WTC11 (cell line): ENCODE data around the gene MRPL34. TPM values are rescaled to one million over a fixed set of nuclear protein-coding genes. Genes with fewer than 3 reads are reported as not detected.

Source experiments
- ATAC-seq: fragments of 200-7000 bp; cut with Tn5 transposase; 2 replicates; pipeline ENCODE4 v1.10.0; 2021; ENCODE audit warnings: mild to moderate bottlenecking, moderate library complexity
- CTCF ChIA-PET: fragments of 300-600 bp; sonication (Branson Sonifier 250); formaldehyde crosslinking; loops from one replicate; lab custom pipeline; 2021; ENCODE audit warnings: antibody characterized with exemption; lab: Charles Lee
- POLR2A ChIA-PET: fragments of 350-600 bp; sonication (Branson Sonifier 250); formaldehyde crosslinking; loops from one replicate; lab custom pipeline; 2021; ENCODE audit warnings: antibody characterized with exemption; lab: Charles Lee
- DNase-seq: peaks from one replicate; pipeline ENCODE4 v3.0.0; 2021; ENCODE audit warnings: low spot score
- H3K27ac Mint-ChIP-seq: 2 replicates; pipeline ENCODE4 v1.8.0; 2021; ENCODE audit warnings: mixed read lengths
- H3K27me3 Mint-ChIP-seq: 2 replicates; pipeline ENCODE4 v1.8.0; 2021; ENCODE audit warnings: low read depth, mild to moderate bottlenecking, moderate library complexity, mixed read lengths
- H3K36me3 Mint-ChIP-seq: 2 replicates; pipeline ENCODE4 v1.8.0; 2021; ENCODE audit warnings: mixed read lengths
- H3K4me1 Mint-ChIP-seq: 2 replicates; pipeline ENCODE4 v1.8.0; 2022; ENCODE audit warnings: mixed read lengths
- H3K4me3 Mint-ChIP-seq: 2 replicates; pipeline ENCODE4 v1.8.0; 2021; ENCODE audit warnings: mild to moderate bottlenecking, moderate library complexity, mixed read lengths
- H3K9me3 Mint-ChIP-seq: 2 replicates; pipeline ENCODE4 v1.8.0; 2021; ENCODE audit warnings: mixed read lengths
- CREB1 ChIP-seq: sonication (generic); formaldehyde crosslinking; IDR thresholded peaks from 2 replicates; pipeline ENCODE4 v1.8.0; 2023; ENCODE audit warnings: mild to moderate bottlenecking, missing genetic modification reagents
- EMX1 ChIP-seq: fragments of 250-450 bp; sonication (Bioruptor Pico); IDR thresholded peaks from 2 replicates; pipeline ENCODE4 v1.8.0; 2021; ENCODE audit warnings: mild to moderate bottlenecking
- FOXK1 ChIP-seq: sonication (generic); formaldehyde crosslinking; IDR thresholded peaks from 2 replicates; pipeline ENCODE4 v1.8.0; 2022; ENCODE audit warnings: mild to moderate bottlenecking, moderate library complexity, missing genetic modification reagents
- FOXP1 ChIP-seq: sonication (generic); formaldehyde crosslinking; IDR thresholded peaks from 2 replicates; pipeline ENCODE4 v1.8.0; 2022; ENCODE audit warnings: missing genetic modification reagents, mild to moderate bottlenecking, moderate library complexity, borderline replicate concordance
- GTF2I ChIP-seq: fragments of 250-450 bp; sonication (Bioruptor Pico); conservative IDR thresholded peaks from 2 replicates; pipeline ENCODE4 v1.4.0; 2021; ENCODE audit warnings: mild to moderate bottlenecking
- JUN ChIP-seq: sonication (generic); formaldehyde crosslinking; IDR thresholded peaks from 2 replicates; pipeline ENCODE4 v1.8.0; 2023; ENCODE audit warnings: mild to moderate bottlenecking, missing genetic modification reagents
- NFE2L1 ChIP-seq: sonication (generic); formaldehyde crosslinking; IDR thresholded peaks from 2 replicates; pipeline ENCODE4 v1.8.1; 2023; ENCODE audit warnings: missing genetic modification reagents
- PRRX2 ChIP-seq: fragments of 250-450 bp; sonication (Bioruptor Pico); IDR thresholded peaks from 2 replicates; pipeline ENCODE4 v1.8.0; 2021; ENCODE audit warnings: mild to moderate bottlenecking
- ZNF423 ChIP-seq: fragments of 250-450 bp; sonication (Bioruptor Pico); IDR thresholded peaks from 2 replicates; pipeline ENCODE4 v2.1.2; 2022; ENCODE audit warnings: mild to moderate bottlenecking, moderate library complexity
- total RNA-seq: library from RNA; stranded (reverse); gene quantifications from 3 replicates; pipeline ENCODE4 v1.2.3, GENCODE V29; 2021
- TF ChIP-seq, protein P1 (sequence below): sonication (generic); formaldehyde crosslinking; IDR thresholded peaks from 2 replicates; pipeline ENCODE4 v1.8.0; 2022; ENCODE audit warnings: mild to moderate bottlenecking, missing genetic modification reagents
- TF ChIP-seq, protein P2 (sequence below): sonication (generic); formaldehyde crosslinking; IDR thresholded peaks from 2 replicates; pipeline ENCODE4 v1.8.1; 2022; ENCODE audit warnings: mild to moderate bottlenecking, moderate library complexity, missing genetic modification reagents
- TF ChIP-seq, protein P3 (sequence below): fragments of 250-450 bp; sonication (Bioruptor Pico); IDR thresholded peaks from 2 replicates; pipeline ENCODE4 v1.9.0; 2021; ENCODE audit warnings: moderate library complexity, mild to moderate bottlenecking, inconsistent platforms, borderline replicate concordance
- TF ChIP-seq, protein P4 (sequence below): sonication (generic); formaldehyde crosslinking; IDR thresholded peaks from 2 replicates; pipeline ENCODE4 v1.8.0; 2023; ENCODE audit warnings: missing genetic modification reagents, mild to moderate bottlenecking, borderline replicate concordance
- TF ChIP-seq, protein P5 (sequence below): sonication (generic); formaldehyde crosslinking; IDR thresholded peaks from 2 replicates; pipeline ENCODE4 v1.8.1; 2023; ENCODE audit warnings: mild to moderate bottlenecking, missing genetic modification reagents, borderline replicate concordance
- TF ChIP-seq, protein P6 (sequence below): sonication (generic); formaldehyde crosslinking; IDR thresholded peaks from 2 replicates; pipeline ENCODE4 v1.8.0; 2022; ENCODE audit warnings: missing genetic modification reagents

The MRPL34 gene
- total RNA-seq, 1 experiment from 2014 or later: 130 TPM

DNA sequence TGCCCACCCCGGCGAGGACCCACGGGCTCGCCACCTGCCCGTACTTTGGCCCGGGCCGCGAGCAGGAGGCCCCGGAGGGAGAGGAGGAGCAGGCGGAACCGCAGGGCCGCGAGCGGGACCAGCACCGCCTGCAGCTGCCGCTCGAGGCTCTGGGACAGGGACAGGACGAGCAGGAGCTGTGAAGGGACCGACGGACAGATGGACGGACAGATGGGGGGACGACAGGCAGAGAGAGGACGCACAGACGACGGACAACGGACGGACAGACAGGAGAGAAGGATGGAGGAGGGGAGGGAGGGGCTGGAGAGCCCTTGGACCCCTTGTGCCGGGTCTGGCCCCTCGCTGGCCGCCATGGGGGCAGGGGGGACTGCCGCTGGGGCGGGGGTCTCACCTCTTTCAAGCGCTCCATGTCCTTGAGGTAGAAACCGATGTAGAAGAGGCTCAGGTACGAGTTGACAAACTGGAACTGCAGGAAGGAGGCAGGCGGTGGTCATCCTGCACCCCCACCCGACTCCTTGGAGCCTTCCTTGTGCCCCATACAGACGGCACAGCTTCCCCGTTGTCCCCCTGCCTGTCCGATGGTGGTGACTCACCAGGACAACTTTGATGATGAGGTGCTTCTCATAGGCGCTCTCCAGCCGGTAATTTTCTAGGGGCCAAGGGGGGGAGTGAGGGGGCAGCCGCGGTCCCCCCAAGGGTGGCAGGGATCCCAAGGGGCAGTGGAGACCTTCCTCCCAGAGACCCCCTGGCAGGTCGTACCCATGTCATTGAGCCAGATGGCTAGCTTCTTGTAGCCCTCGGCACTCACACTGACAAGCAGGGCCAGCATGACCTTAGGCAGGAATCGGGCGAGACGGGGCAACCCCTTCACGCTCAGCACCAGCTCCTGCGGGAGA is 23.9 kb downstream of the MRPL34 start (continued):
- TF ChIP-seq, protein P1, sequence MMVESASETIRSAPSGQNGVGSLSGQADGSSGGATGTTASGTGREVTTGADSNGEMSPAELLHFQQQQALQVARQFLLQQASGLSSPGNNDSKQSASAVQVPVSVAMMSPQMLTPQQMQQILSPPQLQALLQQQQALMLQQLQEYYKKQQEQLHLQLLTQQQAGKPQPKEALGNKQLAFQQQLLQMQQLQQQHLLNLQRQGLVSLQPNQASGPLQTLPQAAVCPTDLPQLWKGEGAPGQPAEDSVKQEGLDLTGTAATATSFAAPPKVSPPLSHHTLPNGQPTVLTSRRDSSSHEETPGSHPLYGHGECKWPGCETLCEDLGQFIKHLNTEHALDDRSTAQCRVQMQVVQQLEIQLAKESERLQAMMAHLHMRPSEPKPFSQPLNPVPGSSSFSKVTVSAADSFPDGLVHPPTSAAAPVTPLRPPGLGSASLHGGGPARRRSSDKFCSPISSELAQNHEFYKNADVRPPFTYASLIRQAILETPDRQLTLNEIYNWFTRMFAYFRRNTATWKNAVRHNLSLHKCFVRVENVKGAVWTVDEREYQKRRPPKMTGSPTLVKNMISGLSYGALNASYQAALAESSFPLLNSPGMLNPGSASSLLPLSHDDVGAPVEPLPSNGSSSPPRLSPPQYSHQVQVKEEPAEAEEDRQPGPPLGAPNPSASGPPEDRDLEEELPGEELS: no peak
- TF ChIP-seq, protein P2, sequence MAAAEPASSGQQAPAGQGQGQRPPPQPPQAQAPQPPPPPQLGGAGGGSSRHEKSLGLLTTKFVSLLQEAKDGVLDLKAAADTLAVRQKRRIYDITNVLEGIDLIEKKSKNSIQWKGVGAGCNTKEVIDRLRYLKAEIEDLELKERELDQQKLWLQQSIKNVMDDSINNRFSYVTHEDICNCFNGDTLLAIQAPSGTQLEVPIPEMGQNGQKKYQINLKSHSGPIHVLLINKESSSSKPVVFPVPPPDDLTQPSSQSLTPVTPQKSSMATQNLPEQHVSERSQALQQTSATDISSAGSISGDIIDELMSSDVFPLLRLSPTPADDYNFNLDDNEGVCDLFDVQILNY (CRISPR knock-in tag): peak; percentile 76; the same call in 1 of the 2 replicates
- TF ChIP-seq, protein P3, sequence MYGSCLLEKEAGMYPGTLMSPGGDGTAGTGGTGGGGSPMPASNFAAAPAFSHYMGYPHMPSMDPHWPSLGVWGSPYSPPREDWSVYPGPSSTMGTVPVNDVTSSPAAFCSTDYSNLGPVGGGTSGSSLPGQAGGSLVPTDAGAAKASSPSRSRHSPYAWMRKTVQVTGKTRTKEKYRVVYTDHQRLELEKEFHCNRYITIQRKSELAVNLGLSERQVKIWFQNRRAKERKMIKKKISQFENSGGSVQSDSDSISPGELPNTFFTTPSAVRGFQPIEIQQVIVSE: no peak
- TF ChIP-seq PRRX2 (CRISPR knock-in tag): no peak
- no peak for TF ChIP-seq JUN (CRISPR knock-in tag)
- TF ChIP-seq, protein P4, sequence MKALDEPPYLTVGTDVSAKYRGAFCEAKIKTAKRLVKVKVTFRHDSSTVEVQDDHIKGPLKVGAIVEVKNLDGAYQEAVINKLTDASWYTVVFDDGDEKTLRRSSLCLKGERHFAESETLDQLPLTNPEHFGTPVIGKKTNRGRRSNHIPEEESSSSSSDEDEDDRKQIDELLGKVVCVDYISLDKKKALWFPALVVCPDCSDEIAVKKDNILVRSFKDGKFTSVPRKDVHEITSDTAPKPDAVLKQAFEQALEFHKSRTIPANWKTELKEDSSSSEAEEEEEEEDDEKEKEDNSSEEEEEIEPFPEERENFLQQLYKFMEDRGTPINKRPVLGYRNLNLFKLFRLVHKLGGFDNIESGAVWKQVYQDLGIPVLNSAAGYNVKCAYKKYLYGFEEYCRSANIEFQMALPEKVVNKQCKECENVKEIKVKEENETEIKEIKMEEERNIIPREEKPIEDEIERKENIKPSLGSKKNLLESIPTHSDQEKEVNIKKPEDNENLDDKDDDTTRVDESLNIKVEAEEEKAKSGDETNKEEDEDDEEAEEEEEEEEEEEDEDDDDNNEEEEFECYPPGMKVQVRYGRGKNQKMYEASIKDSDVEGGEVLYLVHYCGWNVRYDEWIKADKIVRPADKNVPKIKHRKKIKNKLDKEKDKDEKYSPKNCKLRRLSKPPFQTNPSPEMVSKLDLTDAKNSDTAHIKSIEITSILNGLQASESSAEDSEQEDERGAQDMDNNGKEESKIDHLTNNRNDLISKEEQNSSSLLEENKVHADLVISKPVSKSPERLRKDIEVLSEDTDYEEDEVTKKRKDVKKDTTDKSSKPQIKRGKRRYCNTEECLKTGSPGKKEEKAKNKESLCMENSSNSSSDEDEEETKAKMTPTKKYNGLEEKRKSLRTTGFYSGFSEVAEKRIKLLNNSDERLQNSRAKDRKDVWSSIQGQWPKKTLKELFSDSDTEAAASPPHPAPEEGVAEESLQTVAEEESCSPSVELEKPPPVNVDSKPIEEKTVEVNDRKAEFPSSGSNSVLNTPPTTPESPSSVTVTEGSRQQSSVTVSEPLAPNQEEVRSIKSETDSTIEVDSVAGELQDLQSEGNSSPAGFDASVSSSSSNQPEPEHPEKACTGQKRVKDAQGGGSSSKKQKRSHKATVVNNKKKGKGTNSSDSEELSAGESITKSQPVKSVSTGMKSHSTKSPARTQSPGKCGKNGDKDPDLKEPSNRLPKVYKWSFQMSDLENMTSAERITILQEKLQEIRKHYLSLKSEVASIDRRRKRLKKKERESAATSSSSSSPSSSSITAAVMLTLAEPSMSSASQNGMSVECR (CRISPR knock-in tag): no peak
- TF ChIP-seq ZNF423 (CRISPR knock-in tag): no peak
- TF ChIP-seq, protein P5, sequence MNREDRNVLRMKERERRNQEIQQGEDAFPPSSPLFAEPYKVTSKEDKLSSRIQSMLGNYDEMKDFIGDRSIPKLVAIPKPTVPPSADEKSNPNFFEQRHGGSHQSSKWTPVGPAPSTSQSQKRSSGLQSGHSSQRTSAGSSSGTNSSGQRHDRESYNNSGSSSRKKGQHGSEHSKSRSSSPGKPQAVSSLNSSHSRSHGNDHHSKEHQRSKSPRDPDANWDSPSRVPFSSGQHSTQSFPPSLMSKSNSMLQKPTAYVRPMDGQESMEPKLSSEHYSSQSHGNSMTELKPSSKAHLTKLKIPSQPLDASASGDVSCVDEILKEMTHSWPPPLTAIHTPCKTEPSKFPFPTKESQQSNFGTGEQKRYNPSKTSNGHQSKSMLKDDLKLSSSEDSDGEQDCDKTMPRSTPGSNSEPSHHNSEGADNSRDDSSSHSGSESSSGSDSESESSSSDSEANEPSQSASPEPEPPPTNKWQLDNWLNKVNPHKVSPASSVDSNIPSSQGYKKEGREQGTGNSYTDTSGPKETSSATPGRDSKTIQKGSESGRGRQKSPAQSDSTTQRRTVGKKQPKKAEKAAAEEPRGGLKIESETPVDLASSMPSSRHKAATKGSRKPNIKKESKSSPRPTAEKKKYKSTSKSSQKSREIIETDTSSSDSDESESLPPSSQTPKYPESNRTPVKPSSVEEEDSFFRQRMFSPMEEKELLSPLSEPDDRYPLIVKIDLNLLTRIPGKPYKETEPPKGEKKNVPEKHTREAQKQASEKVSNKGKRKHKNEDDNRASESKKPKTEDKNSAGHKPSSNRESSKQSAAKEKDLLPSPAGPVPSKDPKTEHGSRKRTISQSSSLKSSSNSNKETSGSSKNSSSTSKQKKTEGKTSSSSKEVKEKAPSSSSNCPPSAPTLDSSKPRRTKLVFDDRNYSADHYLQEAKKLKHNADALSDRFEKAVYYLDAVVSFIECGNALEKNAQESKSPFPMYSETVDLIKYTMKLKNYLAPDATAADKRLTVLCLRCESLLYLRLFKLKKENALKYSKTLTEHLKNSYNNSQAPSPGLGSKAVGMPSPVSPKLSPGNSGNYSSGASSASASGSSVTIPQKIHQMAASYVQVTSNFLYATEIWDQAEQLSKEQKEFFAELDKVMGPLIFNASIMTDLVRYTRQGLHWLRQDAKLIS (CRISPR knock-in tag): no peak
- TF ChIP-seq FOXP1 (CRISPR knock-in tag): peak; percentile 64; the same call in 1 of the 2 replicates

DNA sequence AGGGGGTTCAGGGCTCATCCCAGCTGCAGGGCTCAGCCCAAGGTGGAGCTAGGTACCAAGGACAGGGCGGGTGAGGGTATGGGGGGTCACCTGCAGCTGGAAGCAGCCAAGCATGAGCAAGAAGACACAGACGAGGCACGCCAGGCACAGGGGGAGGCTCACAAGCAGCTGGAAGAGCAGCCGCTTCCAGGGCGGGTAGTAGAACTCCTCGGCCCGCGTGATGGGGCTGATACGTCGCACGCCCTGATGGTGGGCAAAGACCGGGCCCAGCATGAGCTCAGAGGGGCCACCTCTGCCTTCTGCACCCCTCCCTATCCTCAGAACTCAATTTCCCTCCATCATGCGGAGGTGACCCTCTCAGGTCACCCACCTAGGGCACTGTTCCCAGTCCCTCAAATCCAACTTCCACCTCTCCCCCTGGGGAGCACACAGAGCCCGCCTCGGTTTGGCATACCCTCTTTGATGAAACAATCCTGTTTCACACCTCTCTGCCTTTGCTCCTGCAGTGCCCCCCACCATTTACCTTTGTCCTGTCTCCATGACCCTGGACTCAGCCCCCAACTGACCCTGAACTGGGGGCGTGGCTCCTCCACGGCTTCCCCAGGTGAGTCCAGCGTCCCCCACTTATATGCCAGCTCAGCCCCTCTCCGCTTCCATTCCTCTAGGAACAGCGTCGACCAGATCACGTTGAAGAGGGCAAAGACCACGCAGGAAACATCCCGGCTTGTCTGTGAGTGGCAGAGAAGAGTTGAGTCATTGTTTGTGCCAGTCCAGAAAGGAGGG is 24.8 kb downstream of the MRPL34 start:
- CTCF ChIA-PET: interaction anchor here (0.9 to 1.6 kb wide), 4 partner anchors 9 to 111 kb away, joined by 3 read pairs; partner anchors contain the start of gene MVB12A
- peak overlapping the region; percentile 30; the same call in 1 of the 2 replicates for H3K27ac Mint-ChIP-seq
- POLR2A ChIA-PET: interaction anchor here (0.6 kb wide), 1 partner anchor 69 kb away, joined by 3 read pairs; no protein-coding TSS in a partner anchor
- H3K4me3 Mint-ChIP-seq: peak overlapping the region; percentile 59
- H3K36me3 Mint-ChIP-seq: peaks cover 11% of the 10 kb centered on the region
- no peak for ATAC-seq
- H3K27me3 Mint-ChIP-seq: peaks cover 5% of the 10 kb centered on the region
- peaks cover 30% of the 10 kb centered on the region for H3K4me1 Mint-ChIP-seq
- DNase-seq: no peak
- H3K9me3 Mint-ChIP-seq: peaks cover 5% of the 10 kb centered on the region
- TF ChIP-seq CREB1 (CRISPR knock-in tag): no peak
- no peak for TF ChIP-seq GTF2I (CRISPR knock-in tag)
- TF ChIP-seq, protein P6, sequence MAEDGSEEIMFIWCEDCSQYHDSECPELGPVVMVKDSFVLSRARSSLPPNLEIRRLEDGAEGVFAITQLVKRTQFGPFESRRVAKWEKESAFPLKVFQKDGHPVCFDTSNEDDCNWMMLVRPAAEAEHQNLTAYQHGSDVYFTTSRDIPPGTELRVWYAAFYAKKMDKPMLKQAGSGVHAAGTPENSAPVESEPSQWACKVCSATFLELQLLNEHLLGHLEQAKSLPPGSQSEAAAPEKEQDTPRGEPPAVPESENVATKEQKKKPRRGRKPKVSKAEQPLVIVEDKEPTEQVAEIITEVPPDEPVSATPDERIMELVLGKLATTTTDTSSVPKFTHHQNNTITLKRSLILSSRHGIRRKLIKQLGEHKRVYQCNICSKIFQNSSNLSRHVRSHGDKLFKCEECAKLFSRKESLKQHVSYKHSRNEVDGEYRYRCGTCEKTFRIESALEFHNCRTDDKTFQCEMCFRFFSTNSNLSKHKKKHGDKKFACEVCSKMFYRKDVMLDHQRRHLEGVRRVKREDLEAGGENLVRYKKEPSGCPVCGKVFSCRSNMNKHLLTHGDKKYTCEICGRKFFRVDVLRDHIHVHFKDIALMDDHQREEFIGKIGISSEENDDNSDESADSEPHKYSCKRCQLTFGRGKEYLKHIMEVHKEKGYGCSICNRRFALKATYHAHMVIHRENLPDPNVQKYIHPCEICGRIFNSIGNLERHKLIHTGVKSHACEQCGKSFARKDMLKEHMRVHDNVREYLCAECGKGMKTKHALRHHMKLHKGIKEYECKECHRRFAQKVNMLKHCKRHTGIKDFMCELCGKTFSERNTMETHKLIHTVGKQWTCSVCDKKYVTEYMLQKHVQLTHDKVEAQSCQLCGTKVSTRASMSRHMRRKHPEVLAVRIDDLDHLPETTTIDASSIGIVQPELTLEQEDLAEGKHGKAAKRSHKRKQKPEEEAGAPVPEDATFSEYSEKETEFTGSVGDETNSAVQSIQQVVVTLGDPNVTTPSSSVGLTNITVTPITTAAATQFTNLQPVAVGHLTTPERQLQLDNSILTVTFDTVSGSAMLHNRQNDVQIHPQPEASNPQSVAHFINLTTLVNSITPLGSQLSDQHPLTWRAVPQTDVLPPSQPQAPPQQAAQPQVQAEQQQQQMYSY (CRISPR knock-in tag): no peak
- TF ChIP-seq NFE2L1: no peak
- no peak for TF ChIP-seq FOXK1 (CRISPR knock-in tag)
- TF ChIP-seq EMX1: no peak
